ENCODE data around the gene TPSAB1.

- TF ChIP-seq SP1 (IDR thresholded peaks at IDR 0.05), result no peak
- no peak for TF ChIP-seq CTCF (IDR thresholded peaks at IDR 0.05; ENCODE audit: low read depth, low read length, missing input control)
- no peak for TF ChIP-seq RXRA (IDR thresholded peaks at IDR 0.05)
- no peak for TF ChIP-seq REST (IDR thresholded peaks at IDR 0.05)
Measured at GRCh38 chr16:1216681-1217400, 23.7 kb upstream of the TPSAB1 start.
